HEK293 (cell line): ENCODE data around the gene CAPN10.

Experiments
- CTCF ChIP-seq: fragments of 450-650 bp; formaldehyde crosslinking; IDR thresholded peaks from 2 replicates; pipeline ENCODE4 v1.5.1; 2016; ENCODE audit warnings: missing biosample characterization, missing genetic modification characterization
- ZBTB17 ChIP-seq: fragments of 450-650 bp; formaldehyde crosslinking; IDR thresholded peaks from 2 replicates; pipeline ENCODE4 v1.5.1; 2016; ENCODE audit warnings: missing biosample characterization, missing genetic modification characterization
- ZNF2 ChIP-seq: fragments of 450-650 bp; formaldehyde crosslinking; IDR thresholded peaks from 2 replicates; pipeline ENCODE4 v1.5.1; 2016; ENCODE audit warnings: missing biosample characterization, missing genetic modification characterization
- ZNF24 ChIP-seq: fragments of 450-650 bp; formaldehyde crosslinking; IDR thresholded peaks from 2 replicates; pipeline ENCODE4 v1.5.1; 2016; ENCODE audit warnings: missing biosample characterization, missing genetic modification characterization
- ZNF274 ChIP-seq, 2 experiments: fragments of 200-500 bp in 1 of 2; fragments of 450-650 bp in 1 of 2; sonication (Bioruptor generic) in 1 of 2; formaldehyde crosslinking in 1 of 2; IDR thresholded peaks; 2 replicates each; pipeline versions ENCODE4 v1.5.1 to v1.6.1; 2014 to 2016; ENCODE audit warnings: borderline replicate concordance in 1 of 2, inconsistent platforms in 1 of 2, low read length in 1 of 2, missing biosample characterization in 1 of 2, missing genetic modification characterization in 1 of 2
- ZNF324 ChIP-seq: fragments of 450-650 bp; formaldehyde crosslinking; IDR thresholded peaks from 2 replicates; pipeline ENCODE4 v1.5.1; 2016; ENCODE audit warnings: missing biosample characterization, missing genetic modification characterization
- ZNF350 ChIP-seq: fragments of 450-650 bp; formaldehyde crosslinking; IDR thresholded peaks from 2 replicates; pipeline ENCODE4 v1.5.0; 2017; ENCODE audit warnings: missing biosample characterization, mild to moderate bottlenecking, missing genetic modification characterization
- ZNF394 ChIP-seq: fragments of 450-650 bp; formaldehyde crosslinking; IDR thresholded peaks from 2 replicates; pipeline ENCODE4 v1.5.1; 2016; ENCODE audit warnings: missing biosample characterization, missing genetic modification characterization, mild to moderate bottlenecking, moderate library complexity, borderline replicate concordance
- ZNF747 ChIP-seq: fragments of 450-650 bp; formaldehyde crosslinking; IDR thresholded peaks from 2 replicates; pipeline ENCODE4 v1.5.1; 2016; ENCODE audit warnings: missing biosample characterization, missing genetic modification characterization
- ZNF837 ChIP-seq: fragments of 450-650 bp; formaldehyde crosslinking; IDR thresholded peaks from 2 replicates; pipeline ENCODE4 v1.5.1; 2016; ENCODE audit warnings: missing biosample characterization, missing genetic modification characterization
- ZNF843 ChIP-seq: fragments of 450-650 bp; formaldehyde crosslinking; IDR thresholded peaks from 2 replicates; pipeline ENCODE4 v1.5.1; 2016; ENCODE audit warnings: missing biosample characterization, missing genetic modification characterization

- TF ChIP-seq CTCF (tag by site-specific recombination) (no peak), ZNF24 (no peak), ZNF2 (tag by site-specific recombination) (no peak), ZNF394 (tag by site-specific recombination) (no peak), ZNF843 (tag by site-specific recombination) (no peak), ZNF837 (tag by site-specific recombination) (no peak), ZNF274 (IDR thresholded peaks at IDR 0.05; ENCODE audit: low read length) (no peak), ZNF274 (tag by site-specific recombination; IDR thresholded peaks at IDR 0.05; ENCODE audit: borderline replicate concordance) (no peak), ZBTB17 (no peak), ZNF350 (no peak), ZNF324 (tag by site-specific recombination) (no peak), ZNF747 (tag by site-specific recombination) (no peak)
These were observed 37.7 kb downstream of the CAPN10 start for GRCh38 chr2:240624011-240624949.
